SK-N-SH treated with all-trans-retinoic acid at 6 μM for 48 hours (cell line): Measurements from ENCODE around the gene SCLT1.

Experiments
- ATAC-seq: fragments of 200-7000 bp; cut with Tn5 transposase; 3 replicates; pipeline ENCODE4 v1.9.1; 2020; ENCODE audit warnings: mild to moderate bottlenecking, moderate library complexity
- ARNTL ChIP-seq: fragments of 450-650 bp; formaldehyde crosslinking; IDR thresholded peaks from 2 replicates; pipeline ENCODE4 v1.5.0; 2020; ENCODE audit warnings: low read depth, mild to moderate bottlenecking, moderate library complexity, borderline replicate concordance
- BACH2 ChIP-seq: fragments of 250-450 bp; sonication (Bioruptor Pico); IDR thresholded peaks from 2 replicates; pipeline ENCODE4 v1.9.0; 2021; ENCODE audit warnings: mild to moderate bottlenecking, borderline replicate concordance
- CSDC2 ChIP-seq: fragments of 250-450 bp; sonication (Bioruptor Pico); IDR thresholded peaks from 2 replicates; pipeline ENCODE4 v1.5.0; 2020; ENCODE audit warnings: mild to moderate bottlenecking, moderate library complexity
- ESRRG ChIP-seq: fragments of 250-450 bp; sonication (Bioruptor Pico); IDR thresholded peaks from 2 replicates; pipeline ENCODE4 v1.6.1; 2021; ENCODE audit warnings: mild to moderate bottlenecking
- GLIS3 ChIP-seq: fragments of 250-450 bp; sonication (Bioruptor Pico); IDR thresholded peaks from 2 replicates; pipeline ENCODE4 v1.5.0; 2020; ENCODE audit warnings: mild to moderate bottlenecking, moderate library complexity
- ISL1 ChIP-seq: fragments of 250-450 bp; sonication (Bioruptor Pico); IDR thresholded peaks from 2 replicates; pipeline ENCODE4 v2.1.2; 2022; ENCODE audit warnings: mild to moderate bottlenecking, moderate library complexity
- OSR1 ChIP-seq: fragments of 250-450 bp; sonication (Bioruptor Pico); IDR thresholded peaks from 2 replicates; pipeline ENCODE4 v1.8.0; 2022; ENCODE audit warnings: moderate library complexity, mild to moderate bottlenecking, inconsistent platforms
- PPARA ChIP-seq: fragments of 250-450 bp; sonication (Bioruptor Pico); IDR thresholded peaks from 2 replicates; pipeline ENCODE4 v1.5.0; 2020; ENCODE audit warnings: mild to moderate bottlenecking, borderline replicate concordance
- RARB ChIP-seq: fragments of 250-450 bp; sonication (Bioruptor Pico); IDR thresholded peaks from 2 replicates; pipeline ENCODE4 v1.8.0; 2021; ENCODE audit warnings: mild to moderate bottlenecking, moderate library complexity
- SNAI2 ChIP-seq: fragments of 250-450 bp; sonication (Bioruptor Pico); IDR thresholded peaks from 2 replicates; pipeline ENCODE4 v1.5.0; 2020; ENCODE audit warnings: mild to moderate bottlenecking, moderate library complexity
- TOX ChIP-seq: fragments of 250-450 bp; sonication (Bioruptor Pico); IDR thresholded peaks from 2 replicates; pipeline ENCODE4 v1.8.0; 2021; ENCODE audit warnings: mild to moderate bottlenecking, moderate library complexity, borderline replicate concordance
- ZC3H10 ChIP-seq: fragments of 250-450 bp; sonication (Bioruptor Pico); IDR thresholded peaks from 2 replicates; pipeline ENCODE4 v1.5.1; 2021; ENCODE audit warnings: mild to moderate bottlenecking, moderate library complexity
- ZFP3 ChIP-seq: fragments of 250-450 bp; sonication (Bioruptor Pico); IDR thresholded peaks from 2 replicates; pipeline ENCODE4 v1.5.0; 2020; ENCODE audit warnings: mild to moderate bottlenecking, moderate library complexity
- ZFP30 ChIP-seq: fragments of 450-650 bp; formaldehyde crosslinking; IDR thresholded peaks from 2 replicates; pipeline ENCODE4 v1.5.0; 2022; ENCODE audit warnings: mild to moderate bottlenecking, moderate library complexity
- ZNF70 ChIP-seq: fragments of 450-650 bp; formaldehyde crosslinking; IDR thresholded peaks from 2 replicates; pipeline ENCODE4 v1.5.0; 2020; ENCODE audit warnings: mild to moderate bottlenecking, moderate library complexity
- ZNF8 ChIP-seq: fragments of 450-650 bp; formaldehyde crosslinking; IDR thresholded peaks from 2 replicates; pipeline ENCODE4 v1.5.0; 2020; ENCODE audit warnings: mild to moderate bottlenecking, moderate library complexity
- TF ChIP-seq, protein P1 (sequence below): fragments of 250-450 bp; sonication (Bioruptor Pico); IDR thresholded peaks from 2 replicates; pipeline ENCODE4 v1.8.0; 2021; ENCODE audit warnings: low read depth, mild to moderate bottlenecking, moderate library complexity, borderline replicate concordance
- TF ChIP-seq, protein P2 (sequence below): fragments of 250-450 bp; sonication (Bioruptor Pico); IDR thresholded peaks from 2 replicates; pipeline ENCODE4 v1.5.1; 2021; ENCODE audit warnings: mild to moderate bottlenecking, moderate library complexity
- TF ChIP-seq, protein P3 (sequence below): fragments of 250-450 bp; sonication (Bioruptor Pico); IDR thresholded peaks from 2 replicates; pipeline ENCODE4 v1.8.0; 2020; ENCODE audit warnings: mild to moderate bottlenecking, moderate library complexity, borderline replicate concordance
- TF ChIP-seq, protein P4 (sequence below): fragments of 250-450 bp; sonication (Bioruptor Pico); IDR thresholded peaks from 2 replicates; pipeline ENCODE4 v1.5.1; 2020; ENCODE audit warnings: low read depth, mild to moderate bottlenecking, moderate library complexity
- TF ChIP-seq, protein P5 (sequence below): fragments of 250-450 bp; sonication (Bioruptor Pico); IDR thresholded peaks from 2 replicates; pipeline ENCODE4 v1.5.0; 2020; ENCODE audit warnings: mild to moderate bottlenecking, moderate library complexity

SCLT1 gene

DNA sequence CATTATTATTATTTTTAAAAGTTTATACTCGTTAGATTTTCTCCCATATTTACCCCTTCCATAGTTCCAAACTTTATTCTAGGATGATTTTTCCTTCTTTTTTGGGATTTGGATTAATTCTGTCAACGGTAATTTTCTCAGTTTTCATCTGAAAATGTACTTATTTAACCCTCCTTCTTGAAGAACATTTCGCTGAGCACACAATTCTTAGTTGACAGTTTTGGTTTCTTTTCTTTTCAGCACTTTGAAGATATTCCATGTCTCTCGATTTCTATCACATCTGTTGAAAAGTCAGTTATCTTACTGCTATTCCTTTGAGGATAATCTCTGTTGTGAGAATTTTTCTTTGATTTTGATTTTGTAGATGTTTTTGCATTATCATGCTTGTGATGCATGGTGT, 85.2 kb downstream of the SCLT1 start:
- no peak for ATAC-seq
- no peak for TF ChIP-seq TOX (CRISPR knock-in tag)
- TF ChIP-seq SNAI2 (CRISPR knock-in tag), result no peak
- no peak for TF ChIP-seq ZNF70 (CRISPR knock-in tag)
- TF ChIP-seq, protein P1, sequence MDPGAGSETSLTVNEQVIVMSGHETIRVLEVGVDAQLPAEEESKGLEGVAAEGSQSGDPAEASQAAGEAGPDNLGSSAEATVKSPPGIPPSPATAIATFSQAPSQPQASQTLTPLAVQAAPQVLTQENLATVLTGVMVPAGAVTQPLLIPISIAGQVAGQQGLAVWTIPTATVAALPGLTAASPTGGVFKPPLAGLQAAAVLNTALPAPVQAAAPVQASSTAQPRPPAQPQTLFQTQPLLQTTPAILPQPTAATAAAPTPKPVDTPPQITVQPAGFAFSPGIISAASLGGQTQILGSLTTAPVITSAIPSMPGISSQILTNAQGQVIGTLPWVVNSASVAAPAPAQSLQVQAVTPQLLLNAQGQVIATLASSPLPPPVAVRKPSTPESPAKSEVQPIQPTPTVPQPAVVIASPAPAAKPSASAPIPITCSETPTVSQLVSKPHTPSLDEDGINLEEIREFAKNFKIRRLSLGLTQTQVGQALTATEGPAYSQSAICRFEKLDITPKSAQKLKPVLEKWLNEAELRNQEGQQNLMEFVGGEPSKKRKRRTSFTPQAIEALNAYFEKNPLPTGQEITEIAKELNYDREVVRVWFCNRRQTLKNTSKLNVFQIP (CRISPR knock-in tag), result no peak
- TF ChIP-seq, protein P2, sequence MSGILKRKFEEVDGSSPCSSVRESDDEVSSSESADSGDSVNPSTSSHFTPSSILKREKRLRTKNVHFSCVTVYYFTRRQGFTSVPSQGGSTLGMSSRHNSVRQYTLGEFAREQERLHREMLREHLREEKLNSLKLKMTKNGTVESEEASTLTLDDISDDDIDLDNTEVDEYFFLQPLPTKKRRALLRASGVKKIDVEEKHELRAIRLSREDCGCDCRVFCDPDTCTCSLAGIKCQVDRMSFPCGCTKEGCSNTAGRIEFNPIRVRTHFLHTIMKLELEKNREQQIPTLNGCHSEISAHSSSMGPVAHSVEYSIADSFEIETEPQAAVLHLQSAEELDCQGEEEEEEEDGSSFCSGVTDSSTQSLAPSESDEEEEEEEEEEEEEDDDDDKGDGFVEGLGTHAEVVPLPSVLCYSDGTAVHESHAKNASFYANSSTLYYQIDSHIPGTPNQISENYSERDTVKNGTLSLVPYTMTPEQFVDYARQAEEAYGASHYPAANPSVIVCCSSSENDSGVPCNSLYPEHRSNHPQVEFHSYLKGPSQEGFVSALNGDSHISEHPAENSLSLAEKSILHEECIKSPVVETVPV (CRISPR knock-in tag), result no peak
- TF ChIP-seq, all 23 proteins: peak for 0

DNA sequence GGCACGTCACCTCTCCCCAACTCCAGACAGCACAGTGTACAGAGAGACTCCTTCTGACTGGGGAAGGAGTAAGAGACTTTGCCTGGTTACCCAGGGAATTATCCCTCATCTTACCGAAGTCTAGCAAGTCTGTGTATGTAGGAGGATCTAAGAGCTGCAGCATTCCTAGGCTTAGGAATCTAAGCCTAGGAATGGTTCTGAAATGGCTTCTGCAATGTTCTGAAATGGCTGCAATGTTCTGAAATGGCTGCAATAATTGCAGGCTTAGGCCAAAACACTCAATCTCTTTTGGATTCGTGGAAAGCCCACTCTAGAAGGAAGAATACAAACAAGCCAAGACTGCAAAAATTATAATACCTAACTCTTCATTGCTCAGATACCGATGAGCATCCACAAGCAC, 106.4 kb downstream of the SCLT1 start:
- TF ChIP-seq ZNF8, result no peak
- TF ChIP-seq ZC3H10 (CRISPR knock-in tag), result no peak
- no peak for TF ChIP-seq ZNF70 (CRISPR knock-in tag)
- no peak for TF ChIP-seq TOX (CRISPR knock-in tag)
- no peak for TF ChIP-seq CSDC2 (CRISPR knock-in tag)
- TF ChIP-seq OSR1 (CRISPR knock-in tag), result no peak
- no peak for TF ChIP-seq BACH2 (CRISPR knock-in tag)
- TF ChIP-seq GLIS3 (CRISPR knock-in tag), result no peak
- TF ChIP-seq PPARA (CRISPR knock-in tag), result no peak
- no peak for TF ChIP-seq ARNTL (CRISPR knock-in tag)
- no peak for TF ChIP-seq SNAI2 (CRISPR knock-in tag)
- TF ChIP-seq RARB (CRISPR knock-in tag), result no peak
- no peak for TF ChIP-seq ISL1 (CRISPR knock-in tag)
- TF ChIP-seq, protein P3, sequence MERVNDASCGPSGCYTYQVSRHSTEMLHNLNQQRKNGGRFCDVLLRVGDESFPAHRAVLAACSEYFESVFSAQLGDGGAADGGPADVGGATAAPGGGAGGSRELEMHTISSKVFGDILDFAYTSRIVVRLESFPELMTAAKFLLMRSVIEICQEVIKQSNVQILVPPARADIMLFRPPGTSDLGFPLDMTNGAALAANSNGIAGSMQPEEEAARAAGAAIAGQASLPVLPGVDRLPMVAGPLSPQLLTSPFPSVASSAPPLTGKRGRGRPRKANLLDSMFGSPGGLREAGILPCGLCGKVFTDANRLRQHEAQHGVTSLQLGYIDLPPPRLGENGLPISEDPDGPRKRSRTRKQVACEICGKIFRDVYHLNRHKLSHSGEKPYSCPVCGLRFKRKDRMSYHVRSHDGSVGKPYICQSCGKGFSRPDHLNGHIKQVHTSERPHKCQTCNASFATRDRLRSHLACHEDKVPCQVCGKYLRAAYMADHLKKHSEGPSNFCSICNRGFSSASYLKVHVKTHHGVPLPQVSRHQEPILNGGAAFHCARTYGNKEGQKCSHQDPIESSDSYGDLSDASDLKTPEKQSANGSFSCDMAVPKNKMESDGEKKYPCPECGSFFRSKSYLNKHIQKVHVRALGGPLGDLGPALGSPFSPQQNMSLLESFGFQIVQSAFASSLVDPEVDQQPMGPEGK (CRISPR knock-in tag), result no peak
- TF ChIP-seq ZFP30 (CRISPR knock-in tag), result no peak
- no peak for TF ChIP-seq ZFP3 (CRISPR knock-in tag)
- TF ChIP-seq, protein P4, sequence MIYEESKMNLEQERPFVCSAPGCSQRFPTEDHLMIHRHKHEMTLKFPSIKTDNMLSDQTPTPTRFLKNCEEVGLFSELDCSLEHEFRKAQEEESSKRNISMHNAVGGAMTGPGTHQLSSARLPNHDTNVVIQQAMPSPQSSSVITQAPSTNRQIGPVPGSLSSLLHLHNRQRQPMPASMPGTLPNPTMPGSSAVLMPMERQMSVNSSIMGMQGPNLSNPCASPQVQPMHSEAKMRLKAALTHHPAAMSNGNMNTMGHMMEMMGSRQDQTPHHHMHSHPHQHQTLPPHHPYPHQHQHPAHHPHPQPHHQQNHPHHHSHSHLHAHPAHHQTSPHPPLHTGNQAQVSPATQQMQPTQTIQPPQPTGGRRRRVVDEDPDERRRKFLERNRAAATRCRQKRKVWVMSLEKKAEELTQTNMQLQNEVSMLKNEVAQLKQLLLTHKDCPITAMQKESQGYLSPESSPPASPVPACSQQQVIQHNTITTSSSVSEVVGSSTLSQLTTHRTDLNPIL (CRISPR knock-in tag), result no peak
- no peak for ATAC-seq

DNA sequence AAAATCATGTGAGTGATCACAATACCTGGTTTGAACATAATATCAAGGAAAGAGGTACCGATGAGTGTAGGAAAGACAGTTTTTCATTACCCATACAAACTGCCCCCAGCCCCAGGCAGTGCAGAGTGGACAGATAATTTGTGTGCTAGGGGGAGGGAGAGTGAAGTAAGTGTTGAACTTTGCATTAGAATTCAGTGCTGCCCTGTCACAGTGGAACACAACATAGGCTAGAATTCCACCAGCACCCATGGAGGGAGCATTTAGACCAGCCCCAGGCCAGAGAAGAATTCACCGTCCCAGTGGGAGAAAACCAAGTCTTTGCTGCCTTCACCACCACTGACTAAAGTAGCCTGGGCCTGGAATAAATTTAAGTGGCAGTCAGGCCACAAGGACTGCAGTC, 107.3 kb downstream of the SCLT1 start:
- ATAC-seq, result no peak
- TF ChIP-seq ISL1 (CRISPR knock-in tag) (no peak), PPARA (CRISPR knock-in tag) (no peak), ZC3H10 (CRISPR knock-in tag) (no peak), ZFP30 (CRISPR knock-in tag) (no peak), GLIS3 (CRISPR knock-in tag) (no peak), BACH2 (CRISPR knock-in tag) (no peak), ZNF8 (no peak), TOX (CRISPR knock-in tag) (no peak), ESRRG (CRISPR knock-in tag) (no peak), ZFP3 (CRISPR knock-in tag) (no peak)
- TF ChIP-seq, protein P4 (CRISPR knock-in tag), result no peak
- TF ChIP-seq, protein P5, sequence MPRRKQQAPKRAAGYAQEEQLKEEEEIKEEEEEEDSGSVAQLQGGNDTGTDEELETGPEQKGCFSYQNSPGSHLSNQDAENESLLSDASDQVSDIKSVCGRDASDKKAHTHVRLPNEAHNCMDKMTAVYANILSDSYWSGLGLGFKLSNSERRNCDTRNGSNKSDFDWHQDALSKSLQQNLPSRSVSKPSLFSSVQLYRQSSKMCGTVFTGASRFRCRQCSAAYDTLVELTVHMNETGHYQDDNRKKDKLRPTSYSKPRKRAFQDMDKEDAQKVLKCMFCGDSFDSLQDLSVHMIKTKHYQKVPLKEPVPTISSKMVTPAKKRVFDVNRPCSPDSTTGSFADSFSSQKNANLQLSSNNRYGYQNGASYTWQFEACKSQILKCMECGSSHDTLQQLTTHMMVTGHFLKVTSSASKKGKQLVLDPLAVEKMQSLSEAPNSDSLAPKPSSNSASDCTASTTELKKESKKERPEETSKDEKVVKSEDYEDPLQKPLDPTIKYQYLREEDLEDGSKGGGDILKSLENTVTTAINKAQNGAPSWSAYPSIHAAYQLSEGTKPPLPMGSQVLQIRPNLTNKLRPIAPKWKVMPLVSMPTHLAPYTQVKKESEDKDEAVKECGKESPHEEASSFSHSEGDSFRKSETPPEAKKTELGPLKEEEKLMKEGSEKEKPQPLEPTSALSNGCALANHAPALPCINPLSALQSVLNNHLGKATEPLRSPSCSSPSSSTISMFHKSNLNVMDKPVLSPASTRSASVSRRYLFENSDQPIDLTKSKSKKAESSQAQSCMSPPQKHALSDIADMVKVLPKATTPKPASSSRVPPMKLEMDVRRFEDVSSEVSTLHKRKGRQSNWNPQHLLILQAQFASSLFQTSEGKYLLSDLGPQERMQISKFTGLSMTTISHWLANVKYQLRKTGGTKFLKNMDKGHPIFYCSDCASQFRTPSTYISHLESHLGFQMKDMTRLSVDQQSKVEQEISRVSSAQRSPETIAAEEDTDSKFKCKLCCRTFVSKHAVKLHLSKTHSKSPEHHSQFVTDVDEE, result no peak
- TF ChIP-seq, protein P1 (CRISPR knock-in tag), result no peak
- TF ChIP-seq, protein P2 (CRISPR knock-in tag), result no peak
- TF ChIP-seq, all 23 proteins: peak for 0
